NCI-H526 treated with DMSO at 0.1 percent for 48 hours (cell line): Measurements from ENCODE around the gene CEP128.
A peak's percentile ranks its signal among the peaks of the same experiment; 100 is the strongest.

ENCODE experiments used
- DNase-seq: peaks from one replicate; lab custom pipeline; 2025; lab: John Stamatoyannopoulos, UW

Gene CEP128

GRCh38 chr14:80901260-80901659 lies 40.3 kb downstream of the CEP128 start:
- no peak for DNase-seq

GRCh38 chr14:80872645-80873044 lies 68.9 kb downstream of the CEP128 start:
- no peak for DNase-seq

- no peak for DNase-seq
Measured at GRCh38 chr14:80868260-80868659, 73.3 kb downstream of the CEP128 start.

- DNase-seq = no peak
Measured at GRCh38 chr14:80867798-80868197, 73.7 kb downstream of the CEP128 start.

GRCh38 chr14:80867091-80867490 lies 74.4 kb downstream of the CEP128 start:
- DNase-seq = no peak

- DNase-seq = no peak
Measured at GRCh38 chr14:80865565-80865964, 76.0 kb downstream of the CEP128 start.

GRCh38 chr14:80862983-80863382 lies 78.6 kb downstream of the CEP128 start:
- DNase-seq = no peak

- DNase-seq = no peak
Measured at GRCh38 chr14:80862541-80862940, 79.0 kb downstream of the CEP128 start.

- peak; percentile 9 for DNase-seq
Measured at GRCh38 chr14:80850197-80850814, 91.2 kb downstream of the CEP128 start.

GRCh38 chr14:80847070-80847469 lies 94.5 kb downstream of the CEP128 start:
- DNase-seq = no peak

GRCh38 chr14:80845856-80846255 lies 95.7 kb downstream of the CEP128 start:
- DNase-seq = no peak

- no peak for DNase-seq
Measured at GRCh38 chr14:80844872-80845271, 96.7 kb downstream of the CEP128 start.

- no peak for DNase-seq
Measured at GRCh38 chr14:80839743-80840142, 101.8 kb downstream of the CEP128 start.

GRCh38 chr14:80809663-80810062 lies 131.9 kb downstream of the CEP128 start:
- no peak for DNase-seq

GRCh38 chr14:80805136-80805535 lies 136.4 kb downstream of the CEP128 start:
- no peak for DNase-seq

- no peak for DNase-seq
Measured at GRCh38 chr14:80798878-80799277, 142.7 kb downstream of the CEP128 start.

- no peak for DNase-seq
Measured at GRCh38 chr14:80798211-80798610, 143.3 kb downstream of the CEP128 start.

- DNase-seq = no peak
Measured at GRCh38 chr14:80792771-80793170, 148.8 kb downstream of the CEP128 start.

GRCh38 chr14:80787876-80788275 lies 153.7 kb downstream of the CEP128 start:
- no peak for DNase-seq

GRCh38 chr14:80784820-80785219 lies 156.7 kb downstream of the CEP128 start:
- no peak for DNase-seq

- DNase-seq = no peak
Measured at GRCh38 chr14:80781972-80782367, 159.6 kb downstream of the CEP128 start.

- no peak for DNase-seq
Measured at GRCh38 chr14:80780500-80780899, 161.0 kb downstream of the CEP128 start.

GRCh38 chr14:80776657-80777056 lies 164.9 kb downstream of the CEP128 start:
- no peak for DNase-seq

- DNase-seq = no peak
Measured at GRCh38 chr14:80776186-80776585, 165.4 kb downstream of the CEP128 start.

GRCh38 chr14:80772504-80772903 lies 169.0 kb downstream of the CEP128 start:
- no peak for DNase-seq
